GM23338 (cell line): Measurements from ENCODE around the gene FBXO47. TPM values are rescaled to one million over a fixed set of nuclear protein-coding genes. Genes with fewer than 3 reads are reported as not detected.

ENCODE experiments used
- ATAC-seq: fragments of 200-7000 bp; cut with Tn5 transposase; 3 replicates; pipeline ENCODE4 v1.9.1; 2020
- DNase-seq: peaks from one replicate; pipeline ENCODE4 v3.0.0-alpha.2; 2015; ENCODE audit warnings: low spot score
- H2AFZ ChIP-seq: fragments of 200-600 bp; sonication (generic); 2 replicates; pipeline ENCODE4 v1.8.0; 2016; ENCODE audit warnings: antibody characterized with exemption, mild to moderate bottlenecking, moderate library complexity
- H3F3A ChIP-seq: fragments of 200-600 bp; sonication (generic); replicated peaks from 2 replicates; pipeline ENCODE4 v1.8.0; 2017; ENCODE audit warnings: antibody characterized with exemption, mixed run types, low read depth
- H3K27ac ChIP-seq: fragments of 200-600 bp; sonication (generic); 2 replicates; pipeline ENCODE4 v1.6.1; 2016; ENCODE audit warnings: low read depth
- H3K27me3 ChIP-seq: fragments of 200-600 bp; sonication (generic); 2 replicates; pipeline ENCODE4 v1.8.0; 2016; ENCODE audit warnings: mild to moderate bottlenecking, mixed run types, moderate library complexity; ENCODE audit not compliant: insufficient read depth
- H3K36me3 ChIP-seq: fragments of 200-600 bp; sonication (generic); 2 replicates; pipeline ENCODE4 v1.8.0; 2016; ENCODE audit warnings: mild to moderate bottlenecking; ENCODE audit not compliant: insufficient read depth
- H3K4me1 ChIP-seq: fragments of 200-600 bp; sonication (generic); 2 replicates; pipeline ENCODE4 v1.8.0; 2016; ENCODE audit warnings: mild to moderate bottlenecking, moderate library complexity; ENCODE audit not compliant: insufficient read depth
- H3K4me2 ChIP-seq: fragments of 200-600 bp; sonication (generic); 2 replicates; pipeline ENCODE4 v1.7.1; 2017; ENCODE audit warnings: mixed run types
- H3K4me3 ChIP-seq: fragments of 200-600 bp; sonication (generic); 2 replicates; pipeline ENCODE4 v1.6.1; 2016; ENCODE audit warnings: mixed run types
- H3K79me2 ChIP-seq: fragments of 200-600 bp; sonication (generic); replicated peaks from 2 replicates; pipeline ENCODE4 v1.8.0; 2017; ENCODE audit warnings: mild to moderate bottlenecking; ENCODE audit not compliant: insufficient read depth
- H3K9me2 ChIP-seq: fragments of 200-600 bp; sonication (generic); 2 replicates; pipeline ENCODE4 v1.8.0; 2017; ENCODE audit not compliant: insufficient read depth
- H4K20me1 ChIP-seq: fragments of 200-600 bp; sonication (generic); replicated peaks from 2 replicates; pipeline ENCODE4 v1.8.0; 2017; ENCODE audit warnings: mild to moderate bottlenecking; ENCODE audit not compliant: insufficient read depth
- H3K27ac Mint-ChIP-seq: 2 replicates; pipeline ENCODE4 v1.8.0; 2020; ENCODE audit warnings: inconsistent platforms, mild to moderate bottlenecking, moderate library complexity, mixed read lengths
- H3K27me3 Mint-ChIP-seq: 3 replicates; pipeline ENCODE4 v1.8.0; 2022; ENCODE audit warnings: low read depth, mild to moderate bottlenecking, moderate library complexity, mixed read lengths, inconsistent platforms; ENCODE audit not compliant: insufficient read depth, poor library complexity
- H3K36me3 Mint-ChIP-seq: 3 replicates; pipeline ENCODE4 v1.8.0; 2021; ENCODE audit warnings: low read depth, mild to moderate bottlenecking, inconsistent platforms, moderate library complexity, mixed read lengths
- H3K4me1 Mint-ChIP-seq: 3 replicates; pipeline ENCODE4 v1.8.0; 2020; ENCODE audit warnings: mild to moderate bottlenecking, inconsistent platforms, mixed read lengths
- H3K4me3 Mint-ChIP-seq: 3 replicates; pipeline ENCODE4 v1.8.0; 2021; ENCODE audit warnings: moderate library complexity, mild to moderate bottlenecking, inconsistent platforms, mixed read lengths
- H3K9me3 Mint-ChIP-seq: 3 replicates; pipeline ENCODE4 v1.8.0; 2020; ENCODE audit warnings: moderate library complexity, mild to moderate bottlenecking, inconsistent platforms, mixed read lengths
- CREB1 ChIP-seq: fragments of 250-450 bp; sonication (Bioruptor Pico); IDR thresholded peaks from 2 replicates; pipeline ENCODE4 v1.5.0; 2020; ENCODE audit warnings: low read depth, mild to moderate bottlenecking, moderate library complexity
- EZH2 ChIP-seq: fragments of 200-600 bp; sonication (generic); IDR thresholded peaks from one replicate; pipeline ENCODE4 v1.8.0; 2017; ENCODE audit warnings: antibody characterized with exemption, mild to moderate bottlenecking, low read depth; ENCODE audit not compliant: unreplicated experiment
- JUNB ChIP-seq: IDR thresholded peaks from one replicate; pipeline ENCODE4 v1.6.1; 2016; ENCODE audit warnings: antibody characterized with exemption; ENCODE audit not compliant: unreplicated experiment
- NANOG ChIP-seq: IDR thresholded peaks from 2 replicates; pipeline ENCODE4 v1.6.1; 2016; ENCODE audit warnings: antibody characterized with exemption, borderline replicate concordance
- POLR2AphosphoS5 ChIP-seq: IDR thresholded peaks from 2 replicates; pipeline ENCODE4 v1.6.1; 2016; ENCODE audit warnings: antibody characterized with exemption, low read depth
- REST ChIP-seq: IDR thresholded peaks from one replicate; pipeline ENCODE4 v1.6.1; 2018; ENCODE audit warnings: antibody characterized with exemption; ENCODE audit not compliant: unreplicated experiment
- ZNF114 ChIP-seq: fragments of 250-450 bp; sonication (Bioruptor Pico); IDR thresholded peaks from 2 replicates; pipeline ENCODE4 v1.5.0; 2020; ENCODE audit warnings: mild to moderate bottlenecking, moderate library complexity
- ZNF331 ChIP-seq: fragments of 250-450 bp; sonication (Bioruptor Pico); IDR thresholded peaks from 2 replicates; pipeline ENCODE4 v1.5.0; 2020; ENCODE audit warnings: low read depth, mild to moderate bottlenecking, moderate library complexity
- polyA plus RNA-seq: library from polyadenylated mRNA; unstranded; fragments of >200 nt; fragmentation: Nextera tagmentation; extraction: Ambion mirVana; gene quantifications from 2 replicates; pipeline ENCODE4 v1.2.1, GENCODE V29; 2016
- total RNA-seq: library from RNA; depleted of rRNA; stranded (reverse); fragments of >200 nt; shearing (Covaris generic); gene quantifications from 2 replicates; pipeline ENCODE4 v1.2.3, GENCODE V29; 2014
- TF ChIP-seq, protein P1 (sequence below), 2 experiments: fragments of 200-600 bp in 1 of 2; sonication (generic) in 1 of 2; conservative IDR thresholded peaks; 2 replicates each; pipeline versions ENCODE4 v1.5.1 to v1.6.1; 2016 to 2017; ENCODE audit warnings: antibody characterized with exemption in 2 of 2, low read depth in 2 of 2, mild to moderate bottlenecking in 2 of 2, moderate library complexity in 1 of 2
- TF ChIP-seq, protein P2 (sequence below): IDR thresholded peaks from 2 replicates; pipeline ENCODE4 v1.6.1; 2016; ENCODE audit warnings: antibody characterized with exemption

Gene FBXO47
- total and polyA plus RNA-seq, 2 experiments from 2014 or later: not detected

- Histone ChIP-seq H3K27me3 (no peaks in the 10 kb centered on the region), H3K4me3 (no peak overlapping the region), H3K79me2 (peaks cover 10% of the 10 kb centered on the region; the same call in 1 of the 2 replicates), H3F3A (0 out of 2 replicates have a peak, but pooled peaks cover 15% of the 10 kb centered on the region), H3K4me1 (no peaks in the 10 kb centered on the region), H3K27ac (no peak overlapping the region), H3K36me3 (no peaks in the 10 kb centered on the region; the same call in 1 of the 2 replicates), H4K20me1 (peaks cover 5% of the 10 kb centered on the region), H3K4me2 (no peak overlapping the region), H3K9me2 (no peaks in the 10 kb centered on the region), H2AFZ (no peak overlapping the region)
- Mint-ChIP-seq H3K27ac (no peak overlapping the region), H3K36me3 (peaks cover 43% of the 10 kb centered on the region), H3K9me3 (no peaks in the 10 kb centered on the region), H3K27me3 (peaks cover 6% of the 10 kb centered on the region), H3K4me1 (peaks cover 4% of the 10 kb centered on the region; the same call in 1 of the 3 replicates), H3K4me3 (no peak overlapping the region)
- TF ChIP-seq, protein P1, sequence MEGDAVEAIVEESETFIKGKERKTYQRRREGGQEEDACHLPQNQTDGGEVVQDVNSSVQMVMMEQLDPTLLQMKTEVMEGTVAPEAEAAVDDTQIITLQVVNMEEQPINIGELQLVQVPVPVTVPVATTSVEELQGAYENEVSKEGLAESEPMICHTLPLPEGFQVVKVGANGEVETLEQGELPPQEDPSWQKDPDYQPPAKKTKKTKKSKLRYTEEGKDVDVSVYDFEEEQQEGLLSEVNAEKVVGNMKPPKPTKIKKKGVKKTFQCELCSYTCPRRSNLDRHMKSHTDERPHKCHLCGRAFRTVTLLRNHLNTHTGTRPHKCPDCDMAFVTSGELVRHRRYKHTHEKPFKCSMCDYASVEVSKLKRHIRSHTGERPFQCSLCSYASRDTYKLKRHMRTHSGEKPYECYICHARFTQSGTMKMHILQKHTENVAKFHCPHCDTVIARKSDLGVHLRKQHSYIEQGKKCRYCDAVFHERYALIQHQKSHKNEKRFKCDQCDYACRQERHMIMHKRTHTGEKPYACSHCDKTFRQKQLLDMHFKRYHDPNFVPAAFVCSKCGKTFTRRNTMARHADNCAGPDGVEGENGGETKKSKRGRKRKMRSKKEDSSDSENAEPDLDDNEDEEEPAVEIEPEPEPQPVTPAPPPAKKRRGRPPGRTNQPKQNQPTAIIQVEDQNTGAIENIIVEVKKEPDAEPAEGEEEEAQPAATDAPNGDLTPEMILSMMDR (conservative IDR thresholded peaks at IDR 0.05; ENCODE audit: low read depth in 2 of 2): peak; percentile 43 to 65
- TF ChIP-seq ZNF331 (CRISPR knock-in tag): no peak
- peak; percentile 55 for DNase-seq
- peak; percentile 77 for ATAC-seq
These were observed 52.2 kb downstream of the FBXO47 start for GRCh38 chr17:38914741-38915638.

- Histone ChIP-seq H3K27ac (no peak overlapping the region), H3K79me2 (peaks cover 15% of the 10 kb centered on the region; the same call in 1 of the 2 replicates), H3F3A (0 out of 2 replicates have a peak, but pooled peaks cover 9% of the 10 kb centered on the region), H3K9me2 (no peaks in the 10 kb centered on the region), H3K36me3 (no peaks in the 10 kb centered on the region; the same call in 1 of the 2 replicates), H3K4me2 (no peak overlapping the region), H3K27me3 (no peaks in the 10 kb centered on the region), H2AFZ (no peak overlapping the region), H3K4me1 (peaks cover 2% of the 10 kb centered on the region; the same call in 1 of the 2 replicates), H4K20me1 (peaks cover 9% of the 10 kb centered on the region; the same call in 1 of the 2 replicates), H3K4me3 (no peak overlapping the region)
- TF ChIP-seq EZH2 (no peak), CREB1 (no peak), NANOG (no peak), REST (no peak), ZNF114 (CRISPR knock-in tag) (no peak), POLR2AphosphoS5 (no peak), JUNB (no peak)
- TF ChIP-seq, protein P2, sequence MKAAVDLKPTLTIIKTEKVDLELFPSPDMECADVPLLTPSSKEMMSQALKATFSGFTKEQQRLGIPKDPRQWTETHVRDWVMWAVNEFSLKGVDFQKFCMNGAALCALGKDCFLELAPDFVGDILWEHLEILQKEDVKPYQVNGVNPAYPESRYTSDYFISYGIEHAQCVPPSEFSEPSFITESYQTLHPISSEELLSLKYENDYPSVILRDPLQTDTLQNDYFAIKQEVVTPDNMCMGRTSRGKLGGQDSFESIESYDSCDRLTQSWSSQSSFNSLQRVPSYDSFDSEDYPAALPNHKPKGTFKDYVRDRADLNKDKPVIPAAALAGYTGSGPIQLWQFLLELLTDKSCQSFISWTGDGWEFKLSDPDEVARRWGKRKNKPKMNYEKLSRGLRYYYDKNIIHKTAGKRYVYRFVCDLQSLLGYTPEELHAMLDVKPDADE: no peak
- TF ChIP-seq, protein P1 (conservative IDR thresholded peaks at IDR 0.05; ENCODE audit: low read depth in 2 of 2): no peak
- H3K4me1 Mint-ChIP-seq: peaks cover 17% of the 10 kb centered on the region
- DNase-seq (no peak), ATAC-seq (no peak)
- no peak overlapping the region for H3K4me3 Mint-ChIP-seq
- peaks cover 25% of the 10 kb centered on the region for H3K36me3 Mint-ChIP-seq
- no peak overlapping the region for H3K27ac Mint-ChIP-seq
- peaks cover 6% of the 10 kb centered on the region for H3K27me3 Mint-ChIP-seq
- H3K9me3 Mint-ChIP-seq: no peaks in the 10 kb centered on the region
These were observed 54.9 kb downstream of the FBXO47 start for GRCh38 chr17:38912221-38912813.
